GM12892 (cell line): ENCODE measurements around the gene IL20RA.

Experiments used
- POLR2A ChIP-seq: IDR thresholded peaks from 2 replicates; pipeline ENCODE4 v1.6.1; 2011; ENCODE audit warnings: low read depth, low read length, control low read depth
- POLR2AphosphoS5 ChIP-seq: IDR thresholded peaks from 2 replicates; pipeline ENCODE4 v1.6.1; 2011; ENCODE audit warnings: low read depth, low read length, control low read depth

DNA sequence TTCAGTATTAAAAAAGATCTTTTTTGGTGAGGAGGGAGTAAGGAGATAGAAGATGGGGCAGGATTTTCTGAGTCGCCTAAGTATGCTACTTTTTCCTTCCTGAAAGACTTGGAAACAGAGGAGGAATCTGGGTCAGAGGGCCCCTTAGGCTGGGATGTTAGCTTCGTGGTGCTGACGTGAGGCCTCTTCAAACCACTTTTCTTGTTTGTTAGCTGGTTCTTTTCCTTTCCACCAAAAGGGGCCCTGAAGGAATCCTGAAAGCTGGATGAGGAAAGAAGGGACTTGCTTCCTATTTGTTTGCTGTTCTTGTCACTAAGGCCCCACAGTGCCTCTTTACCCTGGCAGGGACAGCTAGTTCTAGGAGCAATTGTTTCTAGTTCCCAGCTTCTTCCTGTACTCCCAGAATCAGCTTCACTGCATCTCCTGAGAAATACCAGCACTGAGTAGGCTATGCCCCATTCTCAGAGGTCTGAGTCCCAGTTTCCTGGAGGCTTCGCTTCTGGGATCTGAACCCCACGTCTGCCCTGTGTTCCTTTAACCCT is 2.2 kb upstream of the IL20RA start:
- TF ChIP-seq POLR2A: no peak
- TF ChIP-seq POLR2AphosphoS5: no peak
